ENCODE results near the gene RAMP1.

RAMP1 gene

DNA sequence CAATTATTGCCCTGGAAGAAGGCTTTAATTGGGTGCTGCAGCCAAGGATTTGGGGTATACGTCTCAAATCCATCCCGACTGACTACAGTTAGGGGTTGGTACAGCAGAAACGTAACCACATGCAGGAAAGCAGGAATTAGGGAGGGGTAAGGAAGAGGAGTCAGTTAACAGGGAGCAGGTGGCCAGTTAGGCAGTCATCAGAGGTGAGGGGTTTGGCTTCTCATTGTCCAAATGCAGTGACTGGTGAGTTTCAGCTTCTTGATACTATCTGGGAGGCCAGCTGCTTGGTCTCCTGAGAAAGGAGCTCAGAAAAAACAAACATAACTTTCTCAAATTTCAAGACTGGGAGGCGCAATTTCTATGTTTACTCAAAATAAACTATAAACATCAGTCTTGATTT lies 68.6 kb downstream of the RAMP1 start:
- H3K27ac ChIP-seq, result no peak overlapping the region

GRCh38 chr2:237929979-237930378 lies 70.6 kb downstream of the RAMP1 start:
- no peak overlapping the region for H3K27ac ChIP-seq
- no peak overlapping the region for H3K4me3 ChIP-seq
- no peak for TF ChIP-seq CTCF (IDR thresholded peaks at IDR 0.05)
- DNase-seq (ENCODE audit: low spot score), result no peak

More for the DNA sequence above, 68.6 kb downstream of the RAMP1 start:
- no peak for DNase-seq (ENCODE audit: low spot score)
- no peak for TF ChIP-seq CTCF (IDR thresholded peaks at IDR 0.05)
- H3K4me3 ChIP-seq, result no peak overlapping the region

GRCh38 chr2:237931205-237931721 lies 71.8 kb downstream of the RAMP1 start:
- TF ChIP-seq CTCF (IDR thresholded peaks at IDR 0.05), result no peak
- Histone ChIP-seq H3K27ac (peak overlapping the region; percentile 41 to 79), H3K4me3 (no peak overlapping the region)
- no peak for DNase-seq (ENCODE audit: low spot score)

DNA sequence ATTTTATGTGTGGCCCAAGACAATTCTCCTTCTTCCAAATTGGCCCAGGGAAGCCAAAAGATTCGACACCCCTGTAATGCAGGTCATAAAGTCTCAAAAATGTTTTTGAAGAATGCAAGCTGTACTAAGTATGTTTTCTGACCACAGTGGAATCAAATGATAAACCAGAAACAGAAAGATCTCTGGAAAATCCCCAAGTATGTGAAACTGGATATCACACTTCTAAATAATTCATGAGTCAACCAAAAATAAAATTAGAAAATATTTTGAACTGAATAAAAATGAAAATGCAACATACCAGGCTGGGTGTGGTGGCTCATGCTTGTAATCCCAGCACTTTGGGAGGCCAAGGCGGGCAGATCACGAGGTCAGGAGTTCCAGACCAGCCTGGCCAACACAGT lies 73.3 kb downstream of the RAMP1 start:
- Histone ChIP-seq H3K4me3 (no peak overlapping the region), H3K27ac (peak overlapping the region; percentile 41 to 79)
- DNase-seq (ENCODE audit: low spot score), result no peak
- TF ChIP-seq CTCF (IDR thresholded peaks at IDR 0.05), result no peak

DNA sequence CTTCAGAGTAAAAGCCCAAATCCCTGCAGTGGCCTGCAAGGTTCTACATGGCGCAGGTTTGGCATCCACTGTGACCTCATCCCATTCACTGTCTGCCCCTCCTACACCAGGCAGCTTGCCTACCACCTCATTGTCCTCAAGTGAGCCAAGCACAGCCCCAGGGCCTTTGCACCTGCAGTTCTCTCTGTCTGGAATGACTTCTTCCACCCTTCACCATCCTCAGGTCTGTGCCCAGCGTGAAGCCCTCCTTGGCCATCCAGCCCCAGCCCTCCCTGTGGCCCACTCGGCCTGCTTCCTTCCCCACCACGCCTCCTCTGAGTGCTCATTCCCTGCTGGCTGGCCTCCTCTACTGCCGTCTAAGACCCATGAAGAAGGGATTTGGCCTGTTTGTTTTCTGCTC lies 74.8 kb downstream of the RAMP1 start:
- TF ChIP-seq CTCF (IDR thresholded peaks at IDR 0.05), result no peak
- H3K27ac ChIP-seq, result no peak overlapping the region
- no peak for DNase-seq (ENCODE audit: low spot score)
- H3K4me3 ChIP-seq, result no peak overlapping the region

DNA sequence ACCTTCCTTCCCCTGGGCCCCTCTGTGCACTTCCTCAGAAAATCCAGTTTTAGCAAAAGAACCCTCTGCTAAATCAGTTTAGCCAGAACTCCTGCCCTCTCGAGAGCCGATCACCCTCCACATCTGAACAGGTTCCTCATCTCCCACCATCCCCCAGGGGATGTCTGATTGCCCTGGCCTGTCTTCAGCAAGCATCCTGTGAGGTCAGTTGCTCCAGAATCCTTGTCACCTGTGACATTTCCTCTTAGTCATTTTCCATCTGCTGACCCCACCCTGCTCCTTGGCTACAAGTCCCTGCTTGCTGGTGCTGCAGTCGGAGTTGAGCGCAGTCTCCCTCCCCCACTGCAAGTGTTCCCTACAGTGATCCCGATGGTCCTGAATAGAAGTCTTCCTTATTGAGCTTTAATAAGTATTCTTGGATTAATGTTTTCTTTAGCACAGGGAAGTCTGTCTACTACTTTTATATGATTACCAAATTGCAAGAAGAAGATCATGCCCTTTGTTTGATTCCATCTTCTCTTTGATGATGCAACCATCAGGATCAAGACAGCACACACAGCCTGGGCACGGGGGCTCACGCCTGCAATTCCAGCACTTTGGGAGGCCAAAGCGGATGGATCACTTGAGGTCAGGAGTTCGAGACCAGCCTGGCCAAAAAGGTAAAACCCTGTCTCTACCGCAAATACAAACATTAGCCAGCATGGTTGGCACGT lies 76.5 kb downstream of the RAMP1 start:
- DNase-seq (ENCODE audit: low spot score), result no peak
- H3K4me3 ChIP-seq, result no peak overlapping the region

More for the DNA sequence above, 76.5 kb downstream of the RAMP1 start:
- H3K27ac ChIP-seq, result no peak overlapping the region
- no peak for TF ChIP-seq CTCF (IDR thresholded peaks at IDR 0.05)

All from coronary artery (tissue), 2 donors.